Ovary (tissue), 9 donors: ENCODE data around the gene BAIAP2L2. TPM values are rescaled to one million over a fixed set of nuclear protein-coding genes. Genes with fewer than 3 reads are reported as not detected.

Experiments used
- DNase-seq, 5 donors: peaks; one replicate each; pipeline ENCODE4 v3.0.0-alpha.2; 2019 to 2020
- H3K27ac ChIP-seq, 2 donors: fragments of 200-600 bp; one replicate each; pipeline versions ENCODE4 v1.5.1 to v1.8.0; 2019 to 2022
- H3K27me3 ChIP-seq: fragments of 200-600 bp; one replicate; pipeline ENCODE4 v1.8.0; 2022
- H3K36me3 ChIP-seq: fragments of 200-600 bp; sonication (generic); one replicate; pipeline ENCODE4 v1.5.1; 2019
- H3K4me1 ChIP-seq: one replicate; pipeline ENCODE4 v1.8.1; 2013; ENCODE audit warnings: mild to moderate bottlenecking, moderate library complexity; ENCODE audit not compliant: insufficient read depth
- H3K4me3 ChIP-seq: fragments of 200-600 bp; sonication (generic); one replicate; pipeline ENCODE4 v1.5.1; 2017
- H3K9me3 ChIP-seq, 2 donors: fragments of 200-600 bp in 1 of 2; sonication (generic) in 1 of 2; one replicate each; pipeline versions ENCODE4 v1.5.1 to v1.8.1; 2013 to 2019; ENCODE audit warnings: mild to moderate bottlenecking in 1 of 2, moderate library complexity in 1 of 2
- CTCF ChIP-seq, 3 donors: fragments of 450-650 bp in 2 of 3; fragments of 200-600 bp in 1 of 3; IDR thresholded peaks; one replicate each; pipeline versions ENCODE4 v1.5.1 to v1.8.0; 2016 to 2022; ENCODE audit warnings: antibody characterized with exemption in 3 of 3, mild to moderate bottlenecking in 1 of 3
- EP300 ChIP-seq: sonication (generic); formaldehyde crosslinking; IDR thresholded peaks from one replicate; pipeline ENCODE4 v1.6.1; 2017; ENCODE audit warnings: antibody characterized with exemption
- POLR2A ChIP-seq: fragments of 450-650 bp; IDR thresholded peaks from one replicate; pipeline ENCODE4 v1.6.1; 2017; ENCODE audit warnings: antibody characterized with exemption, mild to moderate bottlenecking, moderate library complexity
- WGBS, 3 donors: extraction: QIAGEN DNeasy Blood & Tissue Kit in 1 of 3; methylation state at CpG; one replicate each; pipeline versions ENCODE4 v1.1.5 to v1.1.7; 2013 to 2017; 5-methylcytosine and 5-hydroxymethylcytosine counted together
- intact Hi-C, 4 donors: fragments of 100-400 bp; cut with DNase I; formaldehyde crosslinking; loops; one replicate each; pipeline versions ENCODE4 v1.11.0 to v1.15.1; 2022 to 2023
- polyA plus RNA-seq, 2 donors: library from polyadenylated mRNA; stranded (reverse); fragments of 200-250 nt in 1 of 2; fragments of 350-450 nt in 1 of 2; fragmentation: Illumina TruSeq in 1 of 2; extraction: RNeasy Lipid Tissue Mini Kit (QIAGEN cat#74804) in 1 of 2; gene quantifications; one replicate each; pipeline ENCODE4 v1.2.3, GENCODE V29; 2013 to 2014
- total RNA-seq, 7 donors: library from RNA; depleted of rRNA in 2 of 7; stranded (reverse); fragments of >200 nt in 2 of 7; fragmentation: NEBNext Ultra II Directional in 3 of 7; extraction: Animal tissue kit (Norgen Biotek cat#: 25700) in 3 of 7; gene quantifications; one replicate each; pipeline versions ENCODE4 v1.1.0 to v1.2.4, GENCODE V29; 2016 to 2023
- donor health status: DM: no; HTN: no; CAD: no; lungs with moderate emphysema.
- donor health status: DM: no; HTN: no; CAD: no.
- donor health status: Bipolar disorder and iron deficiency.
- donor health status: DM: yes; HTN: yes; CAD: no.
- donor health status: DM: no; HTN: no; CAD: no.
- donor health status: DM: yes; HTN: yes; CAD: no.

The BAIAP2L2 gene
- total and polyA plus RNA-seq, 9 donors, result 0.40 to 3.1 (median 1.2) TPM; not detected in 1

DNA sequence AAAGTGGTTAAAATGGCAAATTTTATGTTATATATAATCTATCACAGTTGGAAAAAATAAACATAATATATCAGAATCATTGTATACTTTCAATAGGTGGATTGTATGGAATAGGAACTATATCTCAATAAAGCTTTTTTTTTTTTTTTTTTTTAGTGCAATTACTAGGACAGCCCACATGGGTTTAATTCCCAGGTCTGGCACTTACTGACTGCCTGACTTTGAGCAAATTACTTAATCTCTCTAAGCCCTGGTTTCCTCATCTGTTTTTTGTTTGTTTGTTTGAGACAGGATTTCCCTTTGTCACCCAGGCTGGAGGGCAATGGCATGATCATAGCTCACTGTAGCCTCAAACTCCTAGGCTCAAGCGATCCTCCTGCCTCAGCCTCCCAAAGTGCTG lies 26.1 kb upstream of the BAIAP2L2 start:
- intact Hi-C loops, result no loop called here
- Histone ChIP-seq H3K36me3 (no peaks in the 10 kb centered on the region), H3K27ac (no peak overlapping the region), H3K9me3 (no peaks in the 10 kb centered on the region), H3K4me1 (no peaks in the 10 kb centered on the region), H3K4me3 (no peak overlapping the region), H3K27me3 (no peaks in the 10 kb centered on the region)
- 79 to 98% (median 88%) methylated on average over 1 of the region's 1 CpG for WGBS, 3 donors
- no peak for DNase-seq
- TF ChIP-seq EP300, result no peak
- TF ChIP-seq CTCF (IDR thresholded peaks at IDR 0.05), result no peak
- no peak for TF ChIP-seq POLR2A

- no peak for DNase-seq
- H3K36me3 ChIP-seq, result no peaks in the 10 kb centered on the region
- TF ChIP-seq EP300 (no peak), POLR2A (no peak), CTCF (IDR thresholded peaks at IDR 0.05) (no peak)
- intact Hi-C loops, result no loop called here
- H3K27me3 ChIP-seq, result no peaks in the 10 kb centered on the region
- no peak overlapping the region for H3K4me3 ChIP-seq
- H3K4me1 ChIP-seq, result peaks cover 2% of the 10 kb centered on the region
- no peak overlapping the region for H3K27ac ChIP-seq
- WGBS, 3 donors, result 88 to 92% (median 89%) methylated on average over 4 of the region's 4 CpGs
- no peaks in the 10 kb centered on the region for H3K9me3 ChIP-seq
These were observed 24.7 kb upstream of the BAIAP2L2 start for GRCh38 chr22:38135133-38135706.

GRCh38 chr22:38133331-38133730 lies 22.8 kb upstream of the BAIAP2L2 start:
- peak in 1 of 5 donors; percentile 11 for DNase-seq
- WGBS, 3 donors, result 96 to 98% (median 97%) methylated on average over 4 of the region's 4 CpGs
- Histone ChIP-seq H3K4me3 (no peak overlapping the region), H3K36me3 (no peaks in the 10 kb centered on the region), H3K9me3 (no peaks in the 10 kb centered on the region), H3K27ac (no peak overlapping the region), H3K27me3 (no peaks in the 10 kb centered on the region), H3K4me1 (peaks cover 2% of the 10 kb centered on the region)
- intact Hi-C loops, result no loop called here
- TF ChIP-seq EP300, result no peak
- no peak for TF ChIP-seq CTCF (IDR thresholded peaks at IDR 0.05)
- no peak for TF ChIP-seq POLR2A

DNA sequence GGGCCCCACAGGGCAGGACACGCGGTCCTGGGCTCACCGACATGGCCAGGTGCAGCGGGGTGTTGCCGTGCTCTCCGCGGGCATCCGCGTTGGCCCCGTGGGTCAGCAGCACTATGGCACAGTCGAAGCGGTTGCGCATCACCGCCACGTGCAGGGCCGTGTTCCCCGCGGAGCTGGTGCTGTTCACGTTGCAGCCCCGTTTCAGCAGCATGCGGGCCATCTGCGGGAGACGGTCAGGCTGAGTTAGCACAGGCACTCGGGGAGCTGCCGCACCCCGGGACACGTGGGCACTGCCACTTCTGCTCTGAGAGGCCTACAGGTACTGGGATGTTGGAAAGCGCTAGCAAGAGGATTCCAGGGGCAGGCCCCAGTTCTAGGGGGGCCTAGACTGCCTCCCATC lies 22.3 kb upstream of the BAIAP2L2 start:
- WGBS, 3 donors, result 93 to 94% (median 93%) methylated on average over 28 of the region's 28 CpGs
- Histone ChIP-seq H3K4me1 (peaks cover 2% of the 10 kb centered on the region), H3K36me3 (no peaks in the 10 kb centered on the region), H3K9me3 (no peaks in the 10 kb centered on the region), H3K4me3 (no peak overlapping the region), H3K27me3 (no peaks in the 10 kb centered on the region), H3K27ac (no peak overlapping the region)
- DNase-seq, result peak in 2 of 5 donors; percentile 14 to 22
- intact Hi-C loops, result no loop called here
- no peak for TF ChIP-seq CTCF (IDR thresholded peaks at IDR 0.05)
- no peak for TF ChIP-seq POLR2A
- TF ChIP-seq EP300, result no peak
